HEK293 (cell line): ENCODE measurements around the gene RBPJ.

Source experiments
- CTCF ChIA-PET: fragments of 350-600 bp; formaldehyde crosslinking; extraction: SDS; loops from one replicate; lab custom pipeline; 2021; ENCODE audit warnings: antibody characterized with exemption; lab: Yijun Ruan, JAX
- POLR2A ChIA-PET: fragments of 300-600 bp; formaldehyde crosslinking; extraction: SDS; loops from one replicate; lab custom pipeline; 2020; ENCODE audit warnings: antibody characterized with exemption, inconsistent platforms; lab: Yijun Ruan, JAX
- H3K27ac ChIP-seq: fragments of 200-500 bp; sonication (Bioruptor generic); 2 replicates; pipeline ENCODE4 v1.5.1; 2014; ENCODE audit warnings: low read depth, low read length, control low read depth, inconsistent platforms; ENCODE audit errors: extremely low read depth
- H3K36me3 ChIP-seq, 2 experiments: fragments of 200-500 bp in 1 of 2; sonication (Bioruptor generic) in 1 of 2; 1 replicate in 1 of 2; 2 replicates in 1 of 2; pipeline ENCODE4 v1.5.1; 2014 to 2017; ENCODE audit warnings: inconsistent platforms in 2 of 2, low read length in 2 of 2; ENCODE audit not compliant: control insufficient read depth in 2 of 2, insufficient read depth in 1 of 2
- H3K4me1 ChIP-seq: fragments of 200-500 bp; sonication (Bioruptor generic); 2 replicates; pipeline ENCODE4 v1.5.1; 2014; ENCODE audit warnings: mild to moderate bottlenecking, low read length, inconsistent platforms; ENCODE audit not compliant: control insufficient read depth, insufficient read depth
- H3K4me3 ChIP-seq: 2 replicates; pipeline ENCODE4 v1.5.1; 2011; ENCODE audit warnings: low read depth, mild to moderate bottlenecking, control low read depth, low read length, moderate library complexity
- H3K9me3 ChIP-seq: fragments of 200-500 bp; sonication (Bioruptor generic); 2 replicates; pipeline ENCODE4 v1.5.1; 2014; ENCODE audit warnings: low read depth, low read length, inconsistent platforms; ENCODE audit not compliant: control insufficient read depth, insufficient read depth
- HOXC10 ChIP-seq: sonication (generic); formaldehyde crosslinking; IDR thresholded peaks from 2 replicates; pipeline ENCODE4 v1.8.1; 2023; ENCODE audit warnings: mild to moderate bottlenecking, missing genetic modification reagents
- OVOL3 ChIP-seq: fragments of 450-650 bp; formaldehyde crosslinking; IDR thresholded peaks from 2 replicates; pipeline ENCODE4 v1.5.1; 2016; ENCODE audit warnings: missing biosample characterization, missing genetic modification characterization
- PRDM1 ChIP-seq: fragments of 450-650 bp; formaldehyde crosslinking; IDR thresholded peaks from 2 replicates; pipeline ENCODE4; 2016; ENCODE audit warnings: missing biosample characterization, missing genetic modification characterization
- PRDM4 ChIP-seq: fragments of 450-650 bp; formaldehyde crosslinking; IDR thresholded peaks from 2 replicates; pipeline ENCODE4 v1.5.1; 2017; ENCODE audit warnings: missing biosample characterization, missing genetic modification characterization
- PRDM6 ChIP-seq: fragments of 450-650 bp; formaldehyde crosslinking; IDR thresholded peaks from 2 replicates; pipeline ENCODE4 v1.5.1; 2017; ENCODE audit warnings: missing biosample characterization, missing genetic modification characterization
- RBAK ChIP-seq: fragments of 450-650 bp; formaldehyde crosslinking; IDR thresholded peaks from 2 replicates; pipeline ENCODE4 v1.5.1; 2016; ENCODE audit warnings: missing biosample characterization, missing genetic modification characterization
- YY2 ChIP-seq: fragments of 450-650 bp; formaldehyde crosslinking; IDR thresholded peaks from 2 replicates; pipeline ENCODE4 v1.5.1; 2016; ENCODE audit warnings: missing biosample characterization, missing genetic modification characterization
- ZNF112 ChIP-seq: fragments of 450-650 bp; formaldehyde crosslinking; IDR thresholded peaks from 2 replicates; pipeline ENCODE4 v1.5.0; 2017; ENCODE audit warnings: missing biosample characterization, missing genetic modification characterization
- ZNF157 ChIP-seq: fragments of 450-650 bp; formaldehyde crosslinking; IDR thresholded peaks from 2 replicates; pipeline ENCODE4 v1.5.1; 2016; ENCODE audit warnings: missing biosample characterization, missing genetic modification characterization
- ZNF223 ChIP-seq: fragments of 450-650 bp; formaldehyde crosslinking; IDR thresholded peaks from 2 replicates; pipeline ENCODE4 v1.5.1; 2016; ENCODE audit warnings: missing biosample characterization, missing genetic modification characterization
- ZNF24 ChIP-seq: fragments of 450-650 bp; formaldehyde crosslinking; IDR thresholded peaks from 2 replicates; pipeline ENCODE4 v1.5.1; 2016; ENCODE audit warnings: missing biosample characterization, missing genetic modification characterization
- ZNF248 ChIP-seq: fragments of 450-650 bp; formaldehyde crosslinking; IDR thresholded peaks from 2 replicates; pipeline ENCODE4 v1.5.1; 2017; ENCODE audit warnings: missing biosample characterization, missing genetic modification characterization
- ZNF423 ChIP-seq: fragments of 450-650 bp; formaldehyde crosslinking; IDR thresholded peaks from 2 replicates; pipeline ENCODE4 v1.5.1; 2016; ENCODE audit warnings: missing biosample characterization, missing genetic modification characterization
- ZNF513 ChIP-seq: fragments of 450-650 bp; IDR thresholded peaks from 2 replicates; pipeline ENCODE4 v1.5.1; 2018; ENCODE audit warnings: missing biosample characterization, missing genetic modification characterization
- ZNF561 ChIP-seq: fragments of 450-650 bp; IDR thresholded peaks from 2 replicates; pipeline ENCODE4 v1.5.1; 2018; ENCODE audit warnings: missing biosample characterization, missing genetic modification characterization, borderline replicate concordance
- ZNF76 ChIP-seq: fragments of 450-650 bp; formaldehyde crosslinking; IDR thresholded peaks from 2 replicates; pipeline ENCODE4; 2016; ENCODE audit warnings: low read depth, missing biosample characterization, missing genetic modification characterization, borderline replicate concordance
- ZSCAN4 ChIP-seq: fragments of 450-650 bp; formaldehyde crosslinking; IDR thresholded peaks from 2 replicates; pipeline ENCODE4 v1.5.1; 2017; ENCODE audit warnings: missing biosample characterization, missing genetic modification characterization

The RBPJ gene

GRCh38 chr4:26345565-26345938 lies 24.7 kb downstream of the RBPJ start:
- Histone ChIP-seq H3K4me1 (peaks cover 4% of the 10 kb centered on the region; the same call in 1 of the 2 replicates), H3K4me3 (no peak overlapping the region), H3K27ac (no peak overlapping the region), H3K9me3 (no peaks in the 10 kb centered on the region), H3K36me3 (no peaks in the 10 kb centered on the region)
- POLR2A ChIA-PET = no interaction called here
- no peak for TF ChIP-seq ZNF248 (tag by site-specific recombination)
- no peak for TF ChIP-seq ZNF513
- TF ChIP-seq ZNF112 (tag by site-specific recombination) = no peak
- TF ChIP-seq PRDM4 (tag by site-specific recombination) = no peak
- no peak for TF ChIP-seq ZSCAN4 (tag by site-specific recombination)
- TF ChIP-seq ZNF76 = no peak
- TF ChIP-seq ZNF223 (tag by site-specific recombination) = no peak
- TF ChIP-seq RBAK (tag by site-specific recombination) = no peak
- no peak for TF ChIP-seq OVOL3 (tag by site-specific recombination)
- TF ChIP-seq ZNF157 (tag by site-specific recombination) = no peak
- no peak for TF ChIP-seq ZNF423 (tag by site-specific recombination)
- TF ChIP-seq ZNF24 (tag by site-specific recombination) = no peak
- CTCF ChIA-PET = interaction anchor here (0.8 to 1.5 kb wide), 3 partner anchors 15 to 263 kb away, joined by 3 to 7 read pairs (median 3); no protein-coding TSS in a partner anchor

- Histone ChIP-seq H3K4me1 (peaks cover 4% of the 10 kb centered on the region; the same call in 1 of the 2 replicates), H3K9me3 (no peaks in the 10 kb centered on the region), H3K27ac (no peak overlapping the region)
- POLR2A ChIA-PET = no interaction called here
- TF ChIP-seq ZNF561 (tag by site-specific recombination) = no peak
- TF ChIP-seq PRDM1 (tag by site-specific recombination) = peak; percentile 56
- TF ChIP-seq, all 188 proteins: peak for 1
- H3K36me3 ChIP-seq = no peaks in the 10 kb centered on the region
- no peak overlapping the region for H3K4me3 ChIP-seq
- CTCF ChIA-PET = interaction anchor here (0.7 to 1.5 kb wide), 4 partner anchors 16 to 264 kb away, joined by 3 to 7 read pairs (median 3); no protein-coding TSS in a partner anchor
Measured at GRCh38 chr4:26346203-26346620, 25.4 kb downstream of the RBPJ start.

- Histone ChIP-seq H3K4me3 (no peak overlapping the region), H3K36me3 (no peaks in the 10 kb centered on the region), H3K27ac (no peak overlapping the region), H3K9me3 (no peaks in the 10 kb centered on the region), H3K4me1 (no peaks in the 10 kb centered on the region)
- ChIA-PET CTCF (interaction anchor here (0.6 to 1.5 kb wide), 2 partner anchors 61 to 362 kb away, joined by 3 read pairs; no protein-coding TSS in a partner anchor), POLR2A (no interaction called here)
- TF ChIP-seq HOXC10 (CRISPR knock-in tag) (no peak), YY2 (tag by site-specific recombination) (no peak), PRDM6 (peak; percentile 69)
Measured at GRCh38 chr4:26349496-26349895, 28.7 kb downstream of the RBPJ start.
